ENCODE measurements around the gene BBC3. TPM values are rescaled to one million over a fixed set of nuclear protein-coding genes. Genes with fewer than 3 reads are reported as not detected.

The BBC3 gene
- total RNA-seq, 1 experiment from 2014 or later: 49.5 TPM

DNA sequence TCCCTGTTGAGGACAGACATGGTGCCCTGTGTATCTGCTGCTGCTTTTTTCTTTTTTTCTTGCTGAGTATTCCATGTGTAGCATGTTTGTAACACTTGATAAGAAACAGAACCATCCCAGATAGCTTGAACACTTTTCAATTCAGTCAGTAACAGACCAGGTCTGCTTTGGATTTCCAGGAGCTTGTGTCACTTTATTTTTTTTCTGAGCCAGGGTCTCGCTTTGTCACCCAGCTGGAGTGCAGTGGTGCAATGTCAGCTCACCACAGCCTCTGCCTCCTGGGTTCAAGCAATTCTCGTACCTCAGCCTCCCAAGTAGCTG, 43.7 kb downstream of the BBC3 start:
- Mint-ChIP-seq H3K9me3 (no peaks in the 10 kb centered on the region), H3K27me3 (ENCODE audit: low read depth) (no peaks in the 10 kb centered on the region), H3K4me1 (peaks cover 13% of the 10 kb centered on the region; the same call in 1 of the 2 replicates), H3K27ac (peak overlapping the region; percentile 50), H3K4me3 (no peak overlapping the region), H3K36me3 (peaks cover 36% of the 10 kb centered on the region)
- TF ChIP-seq IRF2 (CRISPR knock-in tag; IDR thresholded peaks at IDR 0.05; ENCODE audit: borderline replicate concordance, low read depth): no peak
- TF ChIP-seq, protein P1, sequence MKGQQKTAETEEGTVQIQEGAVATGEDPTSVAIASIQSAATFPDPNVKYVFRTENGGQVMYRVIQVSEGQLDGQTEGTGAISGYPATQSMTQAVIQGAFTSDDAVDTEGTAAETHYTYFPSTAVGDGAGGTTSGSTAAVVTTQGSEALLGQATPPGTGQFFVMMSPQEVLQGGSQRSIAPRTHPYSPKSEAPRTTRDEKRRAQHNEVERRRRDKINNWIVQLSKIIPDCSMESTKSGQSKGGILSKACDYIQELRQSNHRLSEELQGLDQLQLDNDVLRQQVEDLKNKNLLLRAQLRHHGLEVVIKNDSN (CRISPR knock-in tag; IDR thresholded peaks at IDR 0.05): no peak
- no peak for TF ChIP-seq JAZF1 (CRISPR knock-in tag; IDR thresholded peaks at IDR 0.05)
- no peak for TF ChIP-seq SMAD4 (CRISPR knock-in tag; IDR thresholded peaks at IDR 0.05)
- TF ChIP-seq RORB (CRISPR knock-in tag; IDR thresholded peaks at IDR 0.05): no peak
- TF ChIP-seq, protein P2, sequence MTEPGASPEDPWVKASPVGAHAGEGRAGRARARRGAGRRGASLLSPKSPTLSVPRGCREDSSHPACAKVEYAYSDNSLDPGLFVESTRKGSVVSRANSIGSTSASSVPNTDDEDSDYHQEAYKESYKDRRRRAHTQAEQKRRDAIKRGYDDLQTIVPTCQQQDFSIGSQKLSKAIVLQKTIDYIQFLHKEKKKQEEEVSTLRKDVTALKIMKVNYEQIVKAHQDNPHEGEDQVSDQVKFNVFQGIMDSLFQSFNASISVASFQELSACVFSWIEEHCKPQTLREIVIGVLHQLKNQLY (CRISPR knock-in tag; IDR thresholded peaks at IDR 0.05): no peak
- TF ChIP-seq CBFB (CRISPR knock-in tag; IDR thresholded peaks at IDR 0.05; ENCODE audit: low read depth): no peak
- TF ChIP-seq, protein P3, sequence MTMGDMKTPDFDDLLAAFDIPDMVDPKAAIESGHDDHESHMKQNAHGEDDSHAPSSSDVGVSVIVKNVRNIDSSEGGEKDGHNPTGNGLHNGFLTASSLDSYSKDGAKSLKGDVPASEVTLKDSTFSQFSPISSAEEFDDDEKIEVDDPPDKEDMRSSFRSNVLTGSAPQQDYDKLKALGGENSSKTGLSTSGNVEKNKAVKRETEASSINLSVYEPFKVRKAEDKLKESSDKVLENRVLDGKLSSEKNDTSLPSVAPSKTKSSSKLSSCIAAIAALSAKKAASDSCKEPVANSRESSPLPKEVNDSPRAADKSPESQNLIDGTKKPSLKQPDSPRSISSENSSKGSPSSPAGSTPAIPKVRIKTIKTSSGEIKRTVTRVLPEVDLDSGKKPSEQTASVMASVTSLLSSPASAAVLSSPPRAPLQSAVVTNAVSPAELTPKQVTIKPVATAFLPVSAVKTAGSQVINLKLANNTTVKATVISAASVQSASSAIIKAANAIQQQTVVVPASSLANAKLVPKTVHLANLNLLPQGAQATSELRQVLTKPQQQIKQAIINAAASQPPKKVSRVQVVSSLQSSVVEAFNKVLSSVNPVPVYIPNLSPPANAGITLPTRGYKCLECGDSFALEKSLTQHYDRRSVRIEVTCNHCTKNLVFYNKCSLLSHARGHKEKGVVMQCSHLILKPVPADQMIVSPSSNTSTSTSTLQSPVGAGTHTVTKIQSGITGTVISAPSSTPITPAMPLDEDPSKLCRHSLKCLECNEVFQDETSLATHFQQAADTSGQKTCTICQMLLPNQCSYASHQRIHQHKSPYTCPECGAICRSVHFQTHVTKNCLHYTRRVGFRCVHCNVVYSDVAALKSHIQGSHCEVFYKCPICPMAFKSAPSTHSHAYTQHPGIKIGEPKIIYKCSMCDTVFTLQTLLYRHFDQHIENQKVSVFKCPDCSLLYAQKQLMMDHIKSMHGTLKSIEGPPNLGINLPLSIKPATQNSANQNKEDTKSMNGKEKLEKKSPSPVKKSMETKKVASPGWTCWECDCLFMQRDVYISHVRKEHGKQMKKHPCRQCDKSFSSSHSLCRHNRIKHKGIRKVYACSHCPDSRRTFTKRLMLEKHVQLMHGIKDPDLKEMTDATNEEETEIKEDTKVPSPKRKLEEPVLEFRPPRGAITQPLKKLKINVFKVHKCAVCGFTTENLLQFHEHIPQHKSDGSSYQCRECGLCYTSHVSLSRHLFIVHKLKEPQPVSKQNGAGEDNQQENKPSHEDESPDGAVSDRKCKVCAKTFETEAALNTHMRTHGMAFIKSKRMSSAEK (CRISPR knock-in tag; IDR thresholded peaks at IDR 0.05; ENCODE audit: borderline replicate concordance): no peak
- TF ChIP-seq ZNF232 (CRISPR knock-in tag; IDR thresholded peaks at IDR 0.05): no peak
- no peak for TF ChIP-seq KAT7 (CRISPR knock-in tag; IDR thresholded peaks at IDR 0.05; ENCODE audit: borderline replicate concordance)
- TF ChIP-seq, protein P4, sequence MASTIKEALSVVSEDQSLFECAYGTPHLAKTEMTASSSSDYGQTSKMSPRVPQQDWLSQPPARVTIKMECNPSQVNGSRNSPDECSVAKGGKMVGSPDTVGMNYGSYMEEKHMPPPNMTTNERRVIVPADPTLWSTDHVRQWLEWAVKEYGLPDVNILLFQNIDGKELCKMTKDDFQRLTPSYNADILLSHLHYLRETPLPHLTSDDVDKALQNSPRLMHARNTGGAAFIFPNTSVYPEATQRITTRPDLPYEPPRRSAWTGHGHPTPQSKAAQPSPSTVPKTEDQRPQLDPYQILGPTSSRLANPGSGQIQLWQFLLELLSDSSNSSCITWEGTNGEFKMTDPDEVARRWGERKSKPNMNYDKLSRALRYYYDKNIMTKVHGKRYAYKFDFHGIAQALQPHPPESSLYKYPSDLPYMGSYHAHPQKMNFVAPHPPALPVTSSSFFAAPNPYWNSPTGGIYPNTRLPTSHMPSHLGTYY (CRISPR knock-in tag; IDR thresholded peaks at IDR 0.05): no peak
- TF ChIP-seq, protein P5, sequence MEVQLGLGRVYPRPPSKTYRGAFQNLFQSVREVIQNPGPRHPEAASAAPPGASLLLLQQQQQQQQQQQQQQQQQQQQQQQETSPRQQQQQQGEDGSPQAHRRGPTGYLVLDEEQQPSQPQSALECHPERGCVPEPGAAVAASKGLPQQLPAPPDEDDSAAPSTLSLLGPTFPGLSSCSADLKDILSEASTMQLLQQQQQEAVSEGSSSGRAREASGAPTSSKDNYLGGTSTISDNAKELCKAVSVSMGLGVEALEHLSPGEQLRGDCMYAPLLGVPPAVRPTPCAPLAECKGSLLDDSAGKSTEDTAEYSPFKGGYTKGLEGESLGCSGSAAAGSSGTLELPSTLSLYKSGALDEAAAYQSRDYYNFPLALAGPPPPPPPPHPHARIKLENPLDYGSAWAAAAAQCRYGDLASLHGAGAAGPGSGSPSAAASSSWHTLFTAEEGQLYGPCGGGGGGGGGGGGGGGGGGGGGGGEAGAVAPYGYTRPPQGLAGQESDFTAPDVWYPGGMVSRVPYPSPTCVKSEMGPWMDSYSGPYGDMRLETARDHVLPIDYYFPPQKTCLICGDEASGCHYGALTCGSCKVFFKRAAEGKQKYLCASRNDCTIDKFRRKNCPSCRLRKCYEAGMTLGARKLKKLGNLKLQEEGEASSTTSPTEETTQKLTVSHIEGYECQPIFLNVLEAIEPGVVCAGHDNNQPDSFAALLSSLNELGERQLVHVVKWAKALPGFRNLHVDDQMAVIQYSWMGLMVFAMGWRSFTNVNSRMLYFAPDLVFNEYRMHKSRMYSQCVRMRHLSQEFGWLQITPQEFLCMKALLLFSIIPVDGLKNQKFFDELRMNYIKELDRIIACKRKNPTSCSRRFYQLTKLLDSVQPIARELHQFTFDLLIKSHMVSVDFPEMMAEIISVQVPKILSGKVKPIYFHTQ (CRISPR knock-in tag; IDR thresholded peaks at IDR 0.05): no peak
- TF ChIP-seq, protein P6, sequence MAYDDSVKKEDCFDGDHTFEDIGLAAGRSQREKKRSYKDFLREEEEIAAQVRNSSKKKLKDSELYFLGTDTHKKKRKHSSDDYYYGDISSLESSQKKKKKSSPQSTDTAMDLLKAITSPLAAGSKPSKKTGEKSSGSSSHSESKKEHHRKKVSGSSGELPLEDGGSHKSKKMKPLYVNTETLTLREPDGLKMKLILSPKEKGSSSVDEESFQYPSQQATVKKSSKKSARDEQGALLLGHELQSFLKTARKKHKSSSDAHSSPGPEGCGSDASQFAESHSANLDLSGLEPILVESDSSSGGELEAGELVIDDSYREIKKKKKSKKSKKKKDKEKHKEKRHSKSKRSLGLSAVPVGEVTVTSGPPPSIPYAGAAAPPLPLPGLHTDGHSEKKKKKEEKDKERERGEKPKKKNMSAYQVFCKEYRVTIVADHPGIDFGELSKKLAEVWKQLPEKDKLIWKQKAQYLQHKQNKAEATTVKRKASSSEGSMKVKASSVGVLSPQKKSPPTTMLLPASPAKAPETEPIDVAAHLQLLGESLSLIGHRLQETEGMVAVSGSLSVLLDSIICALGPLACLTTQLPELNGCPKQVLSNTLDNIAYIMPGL (CRISPR knock-in tag; IDR thresholded peaks at IDR 0.05): no peak
- TF ChIP-seq, protein P7, sequence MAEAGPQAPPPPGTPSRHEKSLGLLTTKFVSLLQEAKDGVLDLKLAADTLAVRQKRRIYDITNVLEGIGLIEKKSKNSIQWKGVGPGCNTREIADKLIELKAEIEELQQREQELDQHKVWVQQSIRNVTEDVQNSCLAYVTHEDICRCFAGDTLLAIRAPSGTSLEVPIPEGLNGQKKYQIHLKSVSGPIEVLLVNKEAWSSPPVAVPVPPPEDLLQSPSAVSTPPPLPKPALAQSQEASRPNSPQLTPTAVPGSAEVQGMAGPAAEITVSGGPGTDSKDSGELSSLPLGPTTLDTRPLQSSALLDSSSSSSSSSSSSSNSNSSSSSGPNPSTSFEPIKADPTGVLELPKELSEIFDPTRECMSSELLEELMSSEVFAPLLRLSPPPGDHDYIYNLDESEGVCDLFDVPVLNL (CRISPR knock-in tag; IDR thresholded peaks at IDR 0.05; ENCODE audit: borderline replicate concordance, low read depth): no peak
- TF ChIP-seq, protein P8, sequence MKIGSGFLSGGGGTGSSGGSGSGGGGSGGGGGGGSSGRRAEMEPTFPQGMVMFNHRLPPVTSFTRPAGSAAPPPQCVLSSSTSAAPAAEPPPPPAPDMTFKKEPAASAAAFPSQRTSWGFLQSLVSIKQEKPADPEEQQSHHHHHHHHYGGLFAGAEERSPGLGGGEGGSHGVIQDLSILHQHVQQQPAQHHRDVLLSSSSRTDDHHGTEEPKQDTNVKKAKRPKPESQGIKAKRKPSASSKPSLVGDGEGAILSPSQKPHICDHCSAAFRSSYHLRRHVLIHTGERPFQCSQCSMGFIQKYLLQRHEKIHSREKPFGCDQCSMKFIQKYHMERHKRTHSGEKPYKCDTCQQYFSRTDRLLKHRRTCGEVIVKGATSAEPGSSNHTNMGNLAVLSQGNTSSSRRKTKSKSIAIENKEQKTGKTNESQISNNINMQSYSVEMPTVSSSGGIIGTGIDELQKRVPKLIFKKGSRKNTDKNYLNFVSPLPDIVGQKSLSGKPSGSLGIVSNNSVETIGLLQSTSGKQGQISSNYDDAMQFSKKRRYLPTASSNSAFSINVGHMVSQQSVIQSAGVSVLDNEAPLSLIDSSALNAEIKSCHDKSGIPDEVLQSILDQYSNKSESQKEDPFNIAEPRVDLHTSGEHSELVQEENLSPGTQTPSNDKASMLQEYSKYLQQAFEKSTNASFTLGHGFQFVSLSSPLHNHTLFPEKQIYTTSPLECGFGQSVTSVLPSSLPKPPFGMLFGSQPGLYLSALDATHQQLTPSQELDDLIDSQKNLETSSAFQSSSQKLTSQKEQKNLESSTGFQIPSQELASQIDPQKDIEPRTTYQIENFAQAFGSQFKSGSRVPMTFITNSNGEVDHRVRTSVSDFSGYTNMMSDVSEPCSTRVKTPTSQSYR (CRISPR knock-in tag; IDR thresholded peaks at IDR 0.05): no peak
- no peak for TF ChIP-seq SMAD3 (CRISPR knock-in tag; IDR thresholded peaks at IDR 0.05; ENCODE audit: borderline replicate concordance)
- TF ChIP-seq ZNF423 (CRISPR knock-in tag; IDR thresholded peaks at IDR 0.05): no peak
- no peak for TF ChIP-seq RELA (CRISPR knock-in tag; IDR thresholded peaks at IDR 0.05; ENCODE audit: borderline replicate concordance)
- TF ChIP-seq ZNF263 (CRISPR knock-in tag; IDR thresholded peaks at IDR 0.05; ENCODE audit: low read depth): no peak
- no peak for TF ChIP-seq ZNF416 (CRISPR knock-in tag; IDR thresholded peaks at IDR 0.05)
- ATAC-seq (no peak), DNase-seq (ENCODE audit: low spot score) (no peak)
- POLR2A ChIA-PET: interaction anchor here (0.6 kb wide), 1 partner anchor 39 kb away, joined by 4 read pairs; no protein-coding TSS in a partner anchor
- CTCF ChIA-PET: interaction anchor here (0.6 to 2.5 kb wide), 5 partner anchors 13 to 108 kb away, joined by 3 to 13 read pairs (median 4); no protein-coding TSS in a partner anchor

All from WTC11 (cell line).